Raji (cell line): ENCODE data around the gene RAB32.

Source experiments
- POLR2A ChIP-seq: IDR thresholded peaks from 2 replicates; pipeline ENCODE4 v1.6.1; 2011; ENCODE audit warnings: low read depth, low read length, control low read depth; ENCODE audit not compliant: insufficient read depth

RAB32 gene

DNA sequence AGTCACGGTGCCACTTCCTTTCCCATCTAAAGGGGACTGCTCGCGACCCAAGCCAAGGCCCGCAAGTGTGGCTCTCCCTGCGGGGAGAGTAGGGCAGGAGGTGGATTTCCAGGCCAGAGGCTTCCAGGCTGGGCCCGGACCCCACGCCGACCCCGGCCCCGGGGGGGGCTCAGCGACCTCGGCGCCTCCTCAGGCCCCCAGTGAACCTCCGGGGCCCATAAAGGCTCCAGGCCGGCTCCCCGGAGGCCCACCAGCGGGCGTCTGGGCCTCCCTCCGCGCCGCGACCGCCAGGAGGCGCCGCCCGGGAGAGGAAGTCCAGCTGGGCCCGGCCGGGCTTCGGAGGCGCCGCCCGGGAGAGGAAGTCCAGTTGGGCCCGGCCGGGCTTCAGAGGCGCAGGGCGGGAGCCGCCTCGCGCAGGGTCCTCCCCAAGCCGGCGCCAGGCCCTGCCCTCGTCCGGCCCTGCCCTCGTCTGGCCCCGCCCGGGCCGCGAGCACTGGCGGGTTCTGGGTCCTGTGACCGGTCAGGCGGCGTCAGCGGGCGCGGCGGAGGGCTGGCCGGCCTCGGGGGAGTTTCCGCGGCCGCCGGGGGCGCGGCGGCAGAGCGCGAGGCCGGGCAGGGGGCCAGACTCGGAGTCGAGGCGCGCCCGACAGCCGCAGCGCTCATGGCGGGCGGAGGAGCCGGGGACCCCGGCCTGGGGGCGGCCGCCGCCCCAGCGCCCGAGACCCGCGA, at the start of gene RAB32:
Gene RAB32 (plus strand): TSS at position 623 of the 729 bp plus-strand sequence. CDS start 39 bp downstream, at position 662.
- no peak for TF ChIP-seq POLR2A

DNA sequence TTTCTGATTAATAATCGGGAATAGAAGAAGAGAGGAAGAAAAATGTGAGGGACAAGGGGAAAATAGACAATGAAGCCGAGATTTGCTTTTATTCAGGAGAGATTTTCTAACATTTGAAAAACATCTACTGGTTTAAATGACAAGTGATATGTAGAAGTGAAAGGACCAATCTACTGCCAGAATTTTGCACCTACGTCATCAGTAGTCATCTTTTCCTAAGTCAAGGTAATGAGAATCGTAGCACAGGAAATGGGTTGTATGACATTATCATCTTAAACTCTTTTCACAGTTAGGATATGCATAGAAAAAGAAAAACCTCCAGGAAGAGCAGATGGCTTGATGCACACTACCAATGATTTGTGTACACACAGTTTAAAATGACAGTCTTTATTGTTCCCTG, 45.3 kb upstream of the RAB32 start:
- no peak for TF ChIP-seq POLR2A

DNA sequence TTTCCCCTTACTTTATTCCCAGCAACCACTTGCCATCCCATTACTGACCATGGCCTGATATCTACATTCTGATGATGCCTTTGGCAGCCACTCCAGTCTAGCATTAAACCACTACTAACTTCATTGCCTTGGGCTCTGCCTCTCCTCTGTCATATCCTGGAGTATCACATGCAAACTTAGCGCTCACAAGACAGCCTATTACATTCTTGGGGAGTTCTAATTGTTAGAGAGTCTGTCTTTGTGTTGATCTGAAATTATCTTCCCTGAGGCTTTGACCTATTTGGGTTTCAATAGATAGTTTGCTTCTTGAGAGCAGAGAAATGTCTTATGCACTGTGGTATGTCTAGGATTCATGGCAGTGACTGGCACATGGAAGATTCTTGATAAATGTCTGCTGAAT, 40.5 kb upstream of the RAB32 start:
- no peak for TF ChIP-seq POLR2A

DNA sequence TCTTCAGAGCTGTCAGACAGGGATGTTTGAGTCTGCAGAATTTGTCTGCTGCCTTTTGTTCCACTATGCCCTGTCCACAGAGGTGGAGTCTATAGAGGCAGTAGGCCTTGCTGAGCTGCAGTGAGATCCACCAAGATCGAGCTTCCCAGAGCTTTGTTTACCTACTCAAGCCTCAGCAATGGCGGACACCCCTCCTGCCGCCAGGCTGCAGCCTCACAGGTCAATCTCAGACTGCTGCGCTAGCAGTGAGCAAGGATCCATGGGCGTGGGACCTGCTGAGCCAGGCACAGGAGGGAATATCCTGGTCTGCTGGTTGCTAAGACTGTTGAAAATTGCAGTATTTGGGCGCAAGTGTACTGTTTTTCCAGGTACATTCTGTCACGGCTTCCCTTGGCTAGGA, 28.4 kb upstream of the RAB32 start:
- TF ChIP-seq POLR2A: no peak

DNA sequence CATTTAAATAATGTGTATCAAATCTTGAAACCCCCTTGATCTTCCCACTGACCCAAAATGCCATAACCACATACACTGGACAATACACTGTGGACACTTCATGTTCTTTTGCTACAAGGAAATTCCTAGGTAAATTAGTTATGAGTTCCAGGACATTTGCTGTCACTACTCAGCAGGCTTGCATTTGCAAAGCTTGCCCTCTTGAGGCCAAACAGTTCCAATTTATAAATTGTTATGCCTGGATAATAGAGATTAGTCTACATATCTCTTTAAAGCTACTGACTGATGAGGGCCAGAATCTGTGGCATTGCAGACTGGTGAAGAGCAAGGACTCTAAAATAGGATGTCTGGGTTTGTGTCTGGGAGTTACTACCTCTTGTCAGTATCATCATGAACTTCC, 17.4 kb upstream of the RAB32 start:
- TF ChIP-seq POLR2A: no peak

DNA sequence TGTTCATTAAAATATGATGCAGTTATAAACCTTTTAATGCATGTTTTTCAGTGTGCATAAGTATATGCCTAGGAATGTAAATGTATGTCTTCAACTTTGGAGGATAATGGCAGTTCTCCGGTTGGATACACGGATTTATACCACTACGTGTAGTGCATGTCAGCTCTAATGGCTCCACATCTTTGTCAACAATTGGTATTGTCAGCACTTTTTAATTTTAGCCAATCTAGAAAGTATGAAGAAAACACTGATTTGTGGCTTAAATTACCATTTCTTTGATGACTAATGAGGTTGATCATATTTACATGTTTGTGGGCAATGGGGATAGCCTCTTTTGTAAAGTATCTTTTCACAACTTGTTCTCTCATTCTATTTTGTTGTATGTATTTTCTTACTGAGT, 10.9 kb upstream of the RAB32 start:
- no peak for TF ChIP-seq POLR2A

DNA sequence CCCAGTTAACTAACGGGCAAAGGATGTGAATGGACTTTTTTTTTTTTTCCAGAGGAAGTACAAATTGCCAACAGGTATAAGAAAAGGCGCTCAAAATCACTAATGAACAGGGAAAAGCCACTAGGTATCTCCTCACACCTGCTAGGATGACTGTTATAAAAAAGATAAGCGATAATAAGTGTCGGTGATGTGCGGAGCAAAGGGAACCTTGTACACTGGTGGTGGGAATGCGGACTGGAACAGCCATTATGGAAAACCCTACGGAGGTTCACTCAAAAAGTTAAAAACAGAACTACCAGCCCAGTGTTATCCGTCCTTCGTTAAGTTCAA, 787 bp upstream of the RAB32 start:
- TF ChIP-seq POLR2A: no peak

DNA sequence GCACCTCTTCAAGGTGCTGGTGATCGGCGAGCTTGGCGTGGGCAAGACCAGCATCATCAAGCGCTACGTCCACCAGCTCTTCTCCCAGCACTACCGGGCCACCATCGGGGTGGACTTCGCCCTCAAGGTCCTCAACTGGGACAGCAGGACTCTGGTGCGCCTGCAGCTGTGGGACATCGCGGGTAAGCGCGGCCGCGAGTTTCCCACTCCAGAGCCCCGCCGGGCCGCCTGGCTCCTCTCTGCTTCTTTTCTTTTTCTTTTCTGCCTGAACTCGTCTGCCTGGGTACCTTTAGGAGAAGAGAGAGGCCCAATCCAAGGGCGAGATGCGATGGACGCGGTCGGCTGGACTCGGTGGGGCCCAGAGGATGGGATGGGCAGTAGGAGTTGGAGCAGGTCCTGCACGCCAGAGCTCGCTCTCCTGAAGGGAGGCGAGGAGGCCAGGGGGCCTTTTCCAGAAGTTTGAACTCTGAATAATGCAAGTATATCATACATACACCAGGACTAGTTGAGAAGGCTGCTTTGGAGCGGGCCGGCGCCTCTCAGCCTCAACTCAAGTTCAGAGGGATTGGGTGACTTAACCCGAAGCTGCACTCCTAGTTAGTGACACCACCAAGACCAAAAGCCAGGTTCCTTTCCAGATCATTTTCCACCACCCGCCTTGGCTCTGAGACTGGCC, 445 bp downstream of the RAB32 start:
- TF ChIP-seq POLR2A: no peak

DNA sequence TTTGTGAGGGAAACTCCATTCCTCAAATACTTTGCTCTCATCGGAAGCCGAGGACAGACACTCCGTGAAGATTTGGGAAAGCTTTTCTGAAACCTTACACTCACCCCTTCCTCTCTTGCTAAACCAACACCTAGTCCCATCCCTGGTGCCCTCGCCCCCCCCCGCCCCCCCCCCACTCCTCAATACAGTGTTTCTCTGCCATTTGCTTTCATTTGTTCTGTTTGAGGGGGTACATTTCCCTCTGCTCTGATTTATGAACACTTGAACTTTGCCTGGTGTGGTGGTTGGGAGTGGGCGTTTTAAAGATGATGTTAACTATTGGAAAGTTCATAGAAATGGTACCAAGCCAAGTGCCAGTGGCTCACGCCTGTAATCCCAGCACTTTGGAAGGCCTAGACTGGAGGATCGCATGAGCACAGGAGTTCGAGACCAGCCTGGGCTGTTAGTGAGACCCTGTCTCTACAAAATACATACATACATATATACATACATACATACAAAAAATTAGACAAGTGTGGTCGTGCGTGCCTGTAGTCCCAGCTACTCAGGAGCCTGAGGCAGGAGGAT, 1.1 kb downstream of the RAB32 start:
- no peak for TF ChIP-seq POLR2A

DNA sequence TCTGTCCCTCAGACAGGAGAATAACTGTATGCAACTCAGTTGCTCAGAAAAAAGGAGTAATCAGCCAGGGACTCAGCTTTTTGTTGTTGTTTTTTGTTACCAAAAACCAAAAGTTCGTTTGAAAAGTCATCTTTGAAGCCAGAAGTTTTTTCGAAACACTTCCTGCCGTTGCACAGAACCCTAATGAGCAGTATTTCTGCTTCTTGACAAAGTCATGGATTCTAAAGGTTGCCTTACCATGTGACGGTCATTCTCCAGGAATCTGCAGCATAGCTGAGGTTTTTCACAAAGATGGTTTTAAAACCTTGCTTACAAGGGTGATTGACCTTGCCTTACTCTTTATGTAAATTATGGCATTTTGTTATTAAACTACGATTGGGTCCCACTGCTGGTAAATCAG, 1.9 kb downstream of the RAB32 start:
- TF ChIP-seq POLR2A: no peak

DNA sequence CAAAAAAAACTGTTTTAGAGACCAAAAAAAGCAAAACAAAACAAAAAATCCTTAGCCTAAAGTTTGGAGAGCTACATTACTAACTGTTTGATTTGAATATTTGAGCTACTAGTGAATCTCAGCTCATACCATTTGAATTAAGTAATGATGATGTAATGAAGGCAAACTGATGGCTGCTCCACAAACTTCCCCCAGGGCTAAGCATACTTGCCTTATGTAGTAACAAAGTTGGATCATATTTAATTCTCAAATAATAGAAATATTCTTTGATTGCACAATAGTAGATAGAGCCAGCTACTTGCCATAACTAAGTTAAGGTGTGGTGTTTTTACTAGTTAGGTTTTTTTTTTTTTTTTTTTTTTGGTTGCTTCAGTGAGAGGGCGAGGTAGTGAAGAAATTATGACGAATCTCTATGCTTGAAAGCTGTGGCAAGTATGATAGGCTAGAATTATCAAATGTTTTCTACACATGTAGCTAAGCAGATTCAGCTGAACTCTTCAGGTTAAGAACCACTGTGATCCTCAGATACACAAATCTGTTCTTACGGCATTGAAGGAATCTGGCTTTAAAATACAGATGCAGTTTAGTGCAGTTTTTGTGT, 2.9 kb downstream of the RAB32 start:
- TF ChIP-seq POLR2A: no peak

DNA sequence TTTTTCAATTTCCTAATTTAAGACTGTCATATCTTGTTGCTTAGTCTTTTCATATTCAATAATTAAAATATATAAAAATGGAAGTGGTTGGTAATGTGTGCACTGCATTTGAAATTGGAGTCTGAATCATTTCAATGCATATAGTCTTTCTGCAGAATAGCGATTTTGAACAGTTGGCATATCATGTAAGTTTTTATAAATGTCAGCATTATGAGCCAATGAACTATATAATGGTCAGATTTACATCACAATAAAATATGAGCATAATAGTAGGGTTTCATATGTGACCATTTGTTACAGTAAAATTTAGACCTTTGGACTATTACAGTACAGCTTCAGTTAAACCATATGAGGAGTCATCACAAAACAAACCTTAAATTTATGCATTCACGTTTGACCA, 4.3 kb downstream of the RAB32 start:
- no peak for TF ChIP-seq POLR2A

DNA sequence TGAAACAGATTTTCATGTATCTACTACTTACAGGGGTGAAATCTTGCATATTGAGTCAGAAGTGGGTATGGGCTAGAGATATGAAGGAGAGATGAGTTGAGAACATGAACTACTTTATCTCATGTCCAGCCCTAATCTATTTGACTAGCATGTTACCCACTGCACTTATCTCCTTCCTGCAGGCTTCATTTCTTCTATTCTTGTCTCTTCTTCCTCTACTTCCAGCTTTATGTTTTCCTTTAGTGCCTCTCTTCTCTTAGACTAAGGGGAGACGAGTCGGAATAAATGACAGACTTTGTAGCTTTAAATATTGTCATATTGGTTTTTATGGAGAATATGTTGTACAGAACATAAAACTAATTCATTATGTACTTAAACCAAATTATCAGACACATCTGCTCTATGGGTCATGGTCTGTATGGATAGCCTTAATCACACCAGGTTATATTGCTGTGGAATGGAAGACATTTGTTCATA, 5.3 kb downstream of the RAB32 start:
- no peak for TF ChIP-seq POLR2A

DNA sequence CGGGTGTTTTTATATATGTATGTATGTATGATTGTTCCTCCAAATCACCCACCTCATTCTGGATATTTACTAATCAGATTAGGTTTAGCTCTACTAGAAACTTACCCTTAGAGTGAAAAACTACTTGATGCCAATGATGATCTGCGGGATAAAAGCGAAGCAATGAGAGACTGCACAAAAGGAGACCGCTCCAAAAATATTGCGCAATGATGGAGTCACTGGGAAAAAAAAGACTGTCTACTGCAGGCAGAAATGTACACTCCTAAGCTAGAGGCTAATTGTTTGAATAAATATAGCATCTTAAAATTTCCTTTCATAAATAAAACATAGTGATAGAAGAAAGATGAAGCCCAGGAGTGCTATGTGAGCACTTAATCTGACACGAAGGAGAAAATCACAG, 7.3 kb downstream of the RAB32 start:
- no peak for TF ChIP-seq POLR2A

DNA sequence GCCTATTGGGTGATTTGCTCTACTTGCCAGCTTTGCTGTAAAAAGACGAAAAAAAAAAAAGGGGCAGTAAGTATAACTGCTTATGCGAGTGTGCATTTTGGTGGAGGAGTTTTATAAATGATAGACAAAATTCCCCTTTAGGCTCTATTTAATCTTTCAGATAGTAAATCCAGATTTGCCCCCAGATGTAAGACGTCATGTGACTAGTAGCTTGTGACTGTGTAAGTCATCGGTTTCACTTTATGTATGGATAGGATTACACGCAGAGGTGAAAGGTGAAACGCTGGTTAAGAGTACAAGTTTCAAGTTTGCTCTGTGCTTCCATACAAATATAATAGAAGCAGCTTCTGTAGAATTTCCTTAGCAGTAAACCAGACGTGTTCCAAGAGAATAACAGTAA, 7.9 kb downstream of the RAB32 start:
- no peak for TF ChIP-seq POLR2A
